ENCODE results near the gene REP15.
A peak's percentile ranks its signal among the peaks of the same experiment; 100 is the strongest.

DNA sequence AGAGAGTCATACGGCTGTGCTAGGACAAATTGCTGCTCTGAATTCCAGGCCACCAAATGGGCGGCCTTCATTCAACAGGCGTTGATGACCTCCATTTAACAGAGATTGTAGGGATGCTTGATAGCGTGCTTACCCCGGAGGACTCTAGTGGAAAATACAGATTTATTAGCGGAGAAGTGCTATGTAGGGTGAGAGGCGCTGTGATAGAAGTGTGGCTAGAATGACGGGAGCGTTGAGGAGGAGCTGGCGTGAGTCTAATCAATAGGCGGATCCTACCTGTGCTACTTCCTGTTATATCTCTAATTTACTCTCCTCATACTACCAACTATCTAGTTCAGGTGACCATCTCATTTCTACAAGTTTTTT, 15.1 kb downstream of the REP15 start:
- TF ChIP-seq, protein P1, sequence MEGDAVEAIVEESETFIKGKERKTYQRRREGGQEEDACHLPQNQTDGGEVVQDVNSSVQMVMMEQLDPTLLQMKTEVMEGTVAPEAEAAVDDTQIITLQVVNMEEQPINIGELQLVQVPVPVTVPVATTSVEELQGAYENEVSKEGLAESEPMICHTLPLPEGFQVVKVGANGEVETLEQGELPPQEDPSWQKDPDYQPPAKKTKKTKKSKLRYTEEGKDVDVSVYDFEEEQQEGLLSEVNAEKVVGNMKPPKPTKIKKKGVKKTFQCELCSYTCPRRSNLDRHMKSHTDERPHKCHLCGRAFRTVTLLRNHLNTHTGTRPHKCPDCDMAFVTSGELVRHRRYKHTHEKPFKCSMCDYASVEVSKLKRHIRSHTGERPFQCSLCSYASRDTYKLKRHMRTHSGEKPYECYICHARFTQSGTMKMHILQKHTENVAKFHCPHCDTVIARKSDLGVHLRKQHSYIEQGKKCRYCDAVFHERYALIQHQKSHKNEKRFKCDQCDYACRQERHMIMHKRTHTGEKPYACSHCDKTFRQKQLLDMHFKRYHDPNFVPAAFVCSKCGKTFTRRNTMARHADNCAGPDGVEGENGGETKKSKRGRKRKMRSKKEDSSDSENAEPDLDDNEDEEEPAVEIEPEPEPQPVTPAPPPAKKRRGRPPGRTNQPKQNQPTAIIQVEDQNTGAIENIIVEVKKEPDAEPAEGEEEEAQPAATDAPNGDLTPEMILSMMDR (IDR thresholded peaks at IDR 0.05), result peak; percentile 1
- TF ChIP-seq ZFX (IDR thresholded peaks at IDR 0.05; ENCODE audit: borderline replicate concordance), result no peak
